ENCODE measurements around the gene COPE.

The COPE gene

GRCh38 chr19:18849838-18850400, 69.3 kb downstream of the COPE start:
- DNase-seq, result no peak
